ENCODE data around the gene TXNRD2.

TXNRD2 gene

GRCh38 chr22:19870153-19871022 lies 71.2 kb downstream of the TXNRD2 start:
- no peak for TF ChIP-seq CTCF (IDR thresholded peaks at IDR 0.05; ENCODE audit: low read depth, low read length)
- no peak overlapping the region for H3K4me3 ChIP-seq (ENCODE audit: low read depth, low read length)

- TF ChIP-seq CTCF (IDR thresholded peaks at IDR 0.05; ENCODE audit: low read depth, low read length) = no peak
These were observed 72.0 kb downstream of the TXNRD2 start for GRCh38 chr22:19869497-19870152.

GRCh38 chr22:19868773-19869471 lies 72.7 kb downstream of the TXNRD2 start:
- H3K4me3 ChIP-seq (ENCODE audit: low read depth, low read length) = no peak overlapping the region
- TF ChIP-seq CTCF (IDR thresholded peaks at IDR 0.05; ENCODE audit: low read depth, low read length) = no peak

More at GRCh38 chr22:19869497-19870152, 72.0 kb downstream of the TXNRD2 start:
- no peak overlapping the region for H3K4me3 ChIP-seq (ENCODE audit: low read depth, low read length)

GRCh38 chr22:19868333-19868732 lies 73.3 kb downstream of the TXNRD2 start:
- no peak for TF ChIP-seq CTCF (IDR thresholded peaks at IDR 0.05; ENCODE audit: low read depth, low read length)
- no peak overlapping the region for H3K4me3 ChIP-seq (ENCODE audit: low read depth, low read length)

- no peak overlapping the region for H3K4me3 ChIP-seq (ENCODE audit: low read depth, low read length)
- TF ChIP-seq CTCF (IDR thresholded peaks at IDR 0.05; ENCODE audit: low read depth, low read length) = no peak
These were observed 74.0 kb downstream of the TXNRD2 start for GRCh38 chr22:19867617-19868016.

- H3K4me3 ChIP-seq (ENCODE audit: low read depth, low read length) = no peak overlapping the region
- no peak for TF ChIP-seq CTCF (IDR thresholded peaks at IDR 0.05; ENCODE audit: low read depth, low read length)
These were observed 75.0 kb downstream of the TXNRD2 start for GRCh38 chr22:19866665-19867009.

Measured in WI38 (cell line).